Measurements from ENCODE around the gene THEM5.

Gene THEM5

DNA sequence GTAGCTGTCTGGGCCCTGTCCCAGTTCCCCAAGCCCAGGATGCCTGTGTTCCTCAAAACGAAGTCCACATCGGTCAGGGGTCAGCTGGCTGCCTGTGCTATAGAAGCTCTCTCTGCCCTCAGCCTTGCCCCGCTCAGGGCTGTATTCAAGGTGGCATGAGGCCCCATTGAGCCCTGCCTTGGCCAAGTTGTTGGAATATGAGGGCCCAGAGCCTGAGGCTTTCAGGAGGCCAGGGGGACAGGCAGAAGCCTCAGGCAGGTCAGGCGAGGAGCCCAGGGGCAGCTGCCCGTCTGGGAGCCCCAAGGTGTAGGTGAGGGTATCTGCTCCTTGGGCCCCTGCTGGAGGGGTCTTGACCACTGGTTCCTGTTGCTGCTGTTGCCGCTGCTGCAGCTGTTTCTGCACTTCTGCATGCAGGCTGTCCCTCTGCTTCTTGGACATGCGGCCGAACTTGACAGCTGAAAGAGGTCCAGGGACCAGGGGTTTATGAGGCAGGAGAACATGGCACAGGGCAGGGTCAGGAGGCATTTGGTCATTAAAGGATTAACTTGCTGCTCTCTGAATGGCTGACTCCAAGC is 38.5 kb downstream of the THEM5 start:
- no peaks in the 10 kb centered on the region for H3K9me3 ChIP-seq (ENCODE audit: control insufficient read depth in 1 of 2, low read length in 2 of 2)
- no peaks in the 10 kb centered on the region for H3K27me3 ChIP-seq (ENCODE audit: control insufficient read depth in 1 of 2, insufficient read depth in 2 of 2, low read length in 2 of 2)
- peaks cover 0 to 4% of the 10 kb centered on the region in 2 donors for H3K4me1 ChIP-seq (ENCODE audit: control insufficient read depth in 1 of 2, insufficient read depth in 2 of 2, low read length in 2 of 2)
- no peak overlapping the region for H3K27ac ChIP-seq (ENCODE audit: low read depth, low read length)
- H3K4me3 ChIP-seq (ENCODE audit: low read depth in 1 of 2, low read length in 2 of 2): no peak overlapping the region
- no peak overlapping the region for H3K9ac ChIP-seq (ENCODE audit: low read depth in 1 of 2, low read length in 2 of 2)
- H3K36me3 ChIP-seq (ENCODE audit: control insufficient read depth in 1 of 2, insufficient read depth in 2 of 2, low read length in 2 of 2): peaks cover 4 to 48% of the 10 kb centered on the region in 2 donors

DNA sequence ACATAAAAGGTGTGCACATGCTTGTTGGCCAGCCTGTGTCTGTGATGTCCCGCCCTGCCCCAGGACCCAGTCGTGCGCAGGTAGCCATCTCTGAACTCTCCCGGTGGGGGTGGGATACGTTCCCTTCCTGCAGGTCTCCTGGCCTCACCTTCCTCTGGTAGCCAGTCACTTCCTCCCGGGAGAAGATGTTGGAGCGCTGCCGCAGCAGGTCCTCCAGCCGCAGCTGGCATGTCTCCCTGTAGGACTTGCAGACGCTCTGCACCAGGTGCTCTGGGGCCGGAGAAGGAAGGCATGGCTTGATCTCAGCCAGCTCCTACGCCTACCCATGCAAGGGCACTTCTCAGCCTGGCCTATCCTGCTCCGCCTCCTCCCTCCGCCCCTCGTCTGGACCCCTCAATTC is 39.1 kb downstream of the THEM5 start:
- Histone ChIP-seq H3K4me1 (ENCODE audit: control insufficient read depth in 1 of 2, insufficient read depth in 2 of 2, low read length in 2 of 2) (peaks cover 0 to 4% of the 10 kb centered on the region in 2 donors), H3K9me3 (ENCODE audit: control insufficient read depth in 1 of 2, low read length in 2 of 2) (no peaks in the 10 kb centered on the region), H3K9ac (ENCODE audit: low read depth in 1 of 2, low read length in 2 of 2) (no peak overlapping the region), H3K36me3 (ENCODE audit: control insufficient read depth in 1 of 2, insufficient read depth in 2 of 2, low read length in 2 of 2) (peaks cover 4 to 53% of the 10 kb centered on the region in 2 donors), H3K4me3 (ENCODE audit: low read depth in 1 of 2, low read length in 2 of 2) (no peak overlapping the region), H3K27ac (ENCODE audit: low read depth, low read length) (no peak overlapping the region), H3K27me3 (ENCODE audit: control insufficient read depth in 1 of 2, insufficient read depth in 2 of 2, low read length in 2 of 2) (no peaks in the 10 kb centered on the region)

DNA sequence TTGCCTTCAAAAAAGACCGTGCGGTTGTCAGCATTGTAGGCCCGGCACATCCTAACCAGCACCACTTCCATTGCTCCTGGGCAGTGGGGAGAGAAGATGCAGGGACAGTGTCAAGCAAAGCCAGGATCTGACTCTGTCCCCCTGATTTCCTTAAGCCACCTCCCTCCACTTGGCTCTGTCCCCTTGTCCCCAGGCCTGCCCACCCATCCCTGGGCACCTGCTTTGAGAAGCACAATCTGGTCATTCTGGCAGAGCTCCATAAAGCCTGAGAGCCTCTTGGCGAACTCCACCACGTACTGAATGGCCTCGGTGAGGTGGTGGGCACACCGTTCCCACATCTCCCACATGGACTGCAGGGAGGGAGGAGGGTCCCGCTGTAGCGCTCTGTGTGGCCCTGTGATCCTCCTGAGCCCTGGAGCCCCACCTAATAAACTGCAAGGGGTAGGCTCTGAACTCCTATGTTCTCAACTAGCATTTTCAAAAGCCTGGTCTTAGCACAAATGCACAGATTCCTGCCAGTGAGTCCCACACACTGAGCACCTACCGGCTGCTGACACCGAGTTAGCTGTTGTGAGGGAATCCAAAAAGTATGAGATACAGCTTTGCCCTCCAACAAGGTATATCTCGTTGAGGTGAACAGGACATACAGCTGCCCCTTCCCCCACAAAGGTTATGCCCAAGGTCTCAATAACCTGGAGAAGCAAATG is 40.1 kb downstream of the THEM5 start:
- H3K27me3 ChIP-seq (ENCODE audit: control insufficient read depth in 1 of 2, insufficient read depth in 2 of 2, low read length in 2 of 2): no peaks in the 10 kb centered on the region
- no peak overlapping the region for H3K4me3 ChIP-seq (ENCODE audit: low read depth in 1 of 2, low read length in 2 of 2)
- H3K9me3 ChIP-seq (ENCODE audit: control insufficient read depth in 1 of 2, low read length in 2 of 2): no peaks in the 10 kb centered on the region
- no peak overlapping the region for H3K9ac ChIP-seq (ENCODE audit: low read depth in 1 of 2, low read length in 2 of 2)
- no peak overlapping the region for H3K27ac ChIP-seq (ENCODE audit: low read depth, low read length)
- peaks cover 0 to 4% of the 10 kb centered on the region in 2 donors for H3K4me1 ChIP-seq (ENCODE audit: control insufficient read depth in 1 of 2, insufficient read depth in 2 of 2, low read length in 2 of 2)
- H3K36me3 ChIP-seq (ENCODE audit: control insufficient read depth in 1 of 2, insufficient read depth in 2 of 2, low read length in 2 of 2): peaks cover 4 to 55% of the 10 kb centered on the region in 2 donors

DNA sequence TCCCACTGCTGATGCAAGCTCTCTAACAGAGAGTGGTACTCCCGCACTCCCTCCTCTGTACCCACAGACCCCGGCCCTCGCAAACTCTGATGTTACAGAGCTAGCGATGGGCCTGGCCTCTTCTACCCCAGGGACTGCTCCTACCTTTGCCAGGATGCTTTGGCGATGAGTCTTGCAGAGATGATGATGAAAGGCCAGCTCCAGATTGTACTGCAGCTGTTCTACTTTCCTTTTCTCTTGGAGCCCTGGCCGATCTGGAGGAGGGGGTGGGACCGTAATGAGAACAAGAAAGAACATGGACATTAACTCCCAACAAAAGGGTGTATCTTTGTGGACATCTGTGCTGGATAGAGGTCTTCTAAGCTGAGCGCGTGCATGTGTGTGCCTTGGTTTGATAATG is 42.3 kb downstream of the THEM5 start:
- Histone ChIP-seq H3K27ac (ENCODE audit: low read depth, low read length) (no peak overlapping the region), H3K4me3 (ENCODE audit: low read depth in 1 of 2, low read length in 2 of 2) (no peak overlapping the region), H3K9ac (ENCODE audit: low read depth in 1 of 2, low read length in 2 of 2) (no peak overlapping the region), H3K36me3 (ENCODE audit: control insufficient read depth in 1 of 2, insufficient read depth in 2 of 2, low read length in 2 of 2) (peaks cover 4 to 44% of the 10 kb centered on the region in 2 donors), H3K4me1 (ENCODE audit: control insufficient read depth in 1 of 2, insufficient read depth in 2 of 2, low read length in 2 of 2) (peaks cover 0 to 4% of the 10 kb centered on the region in 2 donors), H3K9me3 (ENCODE audit: control insufficient read depth in 1 of 2, low read length in 2 of 2) (no peaks in the 10 kb centered on the region), H3K27me3 (ENCODE audit: control insufficient read depth in 1 of 2, insufficient read depth in 2 of 2, low read length in 2 of 2) (no peaks in the 10 kb centered on the region)

DNA sequence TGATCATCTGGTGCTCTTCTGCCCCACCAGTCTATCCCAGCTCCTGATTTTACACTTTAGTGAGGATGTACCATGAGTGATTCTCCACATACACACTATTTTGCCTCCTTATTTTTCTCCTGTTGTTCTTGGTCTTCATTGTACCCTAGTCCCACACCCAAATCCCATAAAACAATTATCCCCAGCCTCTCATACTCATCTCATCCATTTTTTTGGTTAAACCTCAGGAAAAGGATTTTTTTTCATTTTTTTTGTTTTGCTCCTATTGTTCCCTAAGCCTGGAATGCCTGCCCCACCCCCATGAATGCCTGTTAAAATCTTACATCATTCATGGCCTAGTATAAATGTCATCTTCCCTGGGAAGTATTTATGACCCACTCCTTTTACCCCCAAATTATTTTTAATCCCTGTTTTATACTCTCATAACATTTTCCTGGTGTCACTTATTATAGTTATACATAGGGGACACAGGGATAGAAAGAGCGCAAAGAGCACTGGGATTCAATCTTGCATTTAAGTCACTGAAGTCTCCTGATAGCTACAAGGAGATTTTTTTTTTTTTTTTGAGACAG is 43.4 kb downstream of the THEM5 start:
- H3K9me3 ChIP-seq (ENCODE audit: control insufficient read depth in 1 of 2, low read length in 2 of 2): no peaks in the 10 kb centered on the region
- H3K4me1 ChIP-seq (ENCODE audit: control insufficient read depth in 1 of 2, insufficient read depth in 2 of 2, low read length in 2 of 2): no peaks in the 10 kb centered on the region
- H3K36me3 ChIP-seq (ENCODE audit: control insufficient read depth in 1 of 2, insufficient read depth in 2 of 2, low read length in 2 of 2): peaks cover 4 to 35% of the 10 kb centered on the region in 2 donors
- no peak overlapping the region for H3K9ac ChIP-seq (ENCODE audit: low read depth in 1 of 2, low read length in 2 of 2)
- H3K27ac ChIP-seq (ENCODE audit: low read depth, low read length): no peak overlapping the region
- H3K27me3 ChIP-seq (ENCODE audit: control insufficient read depth in 1 of 2, insufficient read depth in 2 of 2, low read length in 2 of 2): no peaks in the 10 kb centered on the region
- no peak overlapping the region for H3K4me3 ChIP-seq (ENCODE audit: low read depth in 1 of 2, low read length in 2 of 2)

DNA sequence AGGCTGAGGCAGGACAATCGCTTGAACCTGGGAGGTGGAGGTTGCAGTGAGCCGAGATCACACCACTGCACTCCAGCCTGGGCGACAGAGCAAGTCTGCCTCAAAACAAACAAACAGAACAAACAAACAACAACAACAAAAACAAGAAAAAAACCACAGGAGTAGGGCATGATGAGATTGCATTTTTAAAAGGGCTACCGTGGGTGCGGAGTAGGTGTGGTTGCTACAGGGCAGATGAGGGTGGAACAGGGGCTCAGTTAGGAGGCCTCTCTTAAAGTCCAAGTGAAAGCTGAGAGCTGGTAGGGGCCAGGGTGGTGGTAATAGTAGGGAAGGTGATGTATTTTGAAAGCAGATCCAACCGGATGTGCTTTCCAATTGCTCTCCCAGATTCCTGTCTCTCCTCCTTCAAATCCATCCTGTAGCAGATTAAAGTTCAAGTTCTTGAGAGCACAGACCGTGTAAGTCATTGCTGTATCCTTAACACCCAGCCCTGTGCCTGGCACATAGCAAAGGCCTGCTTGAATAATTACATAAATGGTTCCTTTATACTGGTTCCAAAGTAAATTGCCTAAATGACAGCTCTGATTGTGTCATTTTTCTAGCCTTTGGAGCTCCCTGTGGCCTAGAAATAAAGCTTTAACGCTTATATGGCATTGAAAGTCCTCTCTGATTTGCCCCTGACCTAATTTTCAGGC is 44.1 kb downstream of the THEM5 start:
- Histone ChIP-seq H3K9ac (ENCODE audit: low read depth in 1 of 2, low read length in 2 of 2) (no peak overlapping the region), H3K4me3 (ENCODE audit: low read depth in 1 of 2, low read length in 2 of 2) (no peak overlapping the region), H3K36me3 (ENCODE audit: control insufficient read depth in 1 of 2, insufficient read depth in 2 of 2, low read length in 2 of 2) (peaks cover 4 to 28% of the 10 kb centered on the region in 2 donors), H3K4me1 (ENCODE audit: control insufficient read depth in 1 of 2, insufficient read depth in 2 of 2, low read length in 2 of 2) (no peaks in the 10 kb centered on the region), H3K9me3 (ENCODE audit: control insufficient read depth in 1 of 2, low read length in 2 of 2) (no peaks in the 10 kb centered on the region), H3K27me3 (ENCODE audit: control insufficient read depth in 1 of 2, insufficient read depth in 2 of 2, low read length in 2 of 2) (no peaks in the 10 kb centered on the region), H3K27ac (ENCODE audit: low read depth, low read length) (no peak overlapping the region)

DNA sequence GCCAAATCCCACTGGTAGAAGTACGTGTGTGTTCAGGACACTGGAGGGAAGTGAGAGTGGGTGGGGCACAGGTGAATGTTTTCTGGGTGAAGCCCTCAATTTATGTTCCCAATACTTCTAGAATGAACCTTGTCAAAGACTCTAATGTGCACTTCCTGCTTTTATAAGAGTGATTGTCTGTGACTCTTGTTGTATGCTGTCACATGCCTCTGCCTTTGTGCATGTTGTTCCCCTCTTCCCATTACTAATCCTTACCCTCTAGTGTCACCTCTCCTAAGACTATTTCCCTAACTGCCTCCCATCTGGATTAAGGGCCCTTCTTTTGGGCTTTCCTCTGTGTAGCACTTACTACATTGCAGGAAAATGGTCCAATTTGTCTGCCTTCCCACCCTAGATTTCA is 45.7 kb downstream of the THEM5 start:
- Histone ChIP-seq H3K9ac (ENCODE audit: low read depth in 1 of 2, low read length in 2 of 2) (no peak overlapping the region), H3K9me3 (ENCODE audit: control insufficient read depth in 1 of 2, low read length in 2 of 2) (no peaks in the 10 kb centered on the region), H3K27ac (ENCODE audit: low read depth, low read length) (no peak overlapping the region), H3K27me3 (ENCODE audit: control insufficient read depth in 1 of 2, insufficient read depth in 2 of 2, low read length in 2 of 2) (no peaks in the 10 kb centered on the region), H3K4me3 (ENCODE audit: low read depth in 1 of 2, low read length in 2 of 2) (no peak overlapping the region), H3K36me3 (ENCODE audit: control insufficient read depth in 1 of 2, insufficient read depth in 2 of 2, low read length in 2 of 2) (peaks cover 4 to 22% of the 10 kb centered on the region in 2 donors), H3K4me1 (ENCODE audit: control insufficient read depth in 1 of 2, insufficient read depth in 2 of 2, low read length in 2 of 2) (no peaks in the 10 kb centered on the region)

DNA sequence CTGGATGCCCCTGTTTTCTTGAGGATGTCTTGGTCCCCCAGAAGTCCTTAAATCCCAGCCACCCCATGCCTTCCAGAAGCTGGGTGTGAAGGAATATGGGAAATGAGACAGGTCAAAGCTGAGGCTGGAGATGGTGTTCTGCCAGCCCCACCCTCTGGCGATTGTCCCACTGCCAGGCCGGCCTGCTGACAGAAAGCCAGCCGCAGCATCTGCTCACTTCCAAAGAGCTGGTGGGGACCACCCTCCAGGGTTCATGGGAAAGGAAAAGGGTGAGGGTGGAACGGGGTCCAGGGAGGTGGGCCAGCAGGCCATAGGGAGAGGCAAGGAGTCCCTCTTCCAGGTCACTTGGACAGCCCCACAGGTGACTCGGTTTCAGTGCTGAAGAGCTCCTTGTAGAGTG is 46.4 kb downstream of the THEM5 start:
- peaks cover 4 to 19% of the 10 kb centered on the region in 2 donors for H3K36me3 ChIP-seq (ENCODE audit: control insufficient read depth in 1 of 2, insufficient read depth in 2 of 2, low read length in 2 of 2)
- H3K9me3 ChIP-seq (ENCODE audit: control insufficient read depth in 1 of 2, low read length in 2 of 2): no peaks in the 10 kb centered on the region
- H3K9ac ChIP-seq (ENCODE audit: low read depth in 1 of 2, low read length in 2 of 2): no peak overlapping the region
- no peaks in the 10 kb centered on the region for H3K4me1 ChIP-seq (ENCODE audit: control insufficient read depth in 1 of 2, insufficient read depth in 2 of 2, low read length in 2 of 2)
- H3K4me3 ChIP-seq (ENCODE audit: low read depth in 1 of 2, low read length in 2 of 2): no peak overlapping the region
- H3K27ac ChIP-seq (ENCODE audit: low read depth, low read length): no peak overlapping the region
- no peaks in the 10 kb centered on the region for H3K27me3 ChIP-seq (ENCODE audit: control insufficient read depth in 1 of 2, insufficient read depth in 2 of 2, low read length in 2 of 2)

DNA sequence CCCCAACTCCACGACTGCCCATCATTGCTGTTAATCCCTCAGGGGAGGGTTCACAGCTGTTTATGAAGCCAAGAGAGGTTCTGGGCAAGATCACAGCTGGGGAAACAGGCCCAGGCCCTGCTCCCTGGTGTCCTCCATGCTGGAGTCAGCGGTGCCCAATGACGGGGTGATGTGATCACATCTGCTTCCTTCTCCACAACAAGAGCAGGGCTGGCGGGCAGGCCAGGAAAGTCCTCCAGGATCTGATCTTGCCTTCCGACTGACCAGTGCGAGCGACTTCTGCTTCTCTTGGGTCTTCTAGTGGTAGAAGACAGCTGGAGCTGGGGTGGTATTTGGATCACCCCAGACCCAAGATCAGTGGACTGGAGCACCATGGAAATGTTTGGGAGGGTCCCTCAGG is 47.3 kb downstream of the THEM5 start:
- Histone ChIP-seq H3K4me1 (ENCODE audit: control insufficient read depth in 1 of 2, insufficient read depth in 2 of 2, low read length in 2 of 2) (no peaks in the 10 kb centered on the region), H3K4me3 (ENCODE audit: low read depth in 1 of 2, low read length in 2 of 2) (no peak overlapping the region), H3K9ac (ENCODE audit: low read depth in 1 of 2, low read length in 2 of 2) (no peak overlapping the region), H3K27ac (ENCODE audit: low read depth, low read length) (no peak overlapping the region), H3K36me3 (ENCODE audit: control insufficient read depth in 1 of 2, insufficient read depth in 2 of 2, low read length in 2 of 2) (peaks cover 0 to 12% of the 10 kb centered on the region in 2 donors), H3K27me3 (ENCODE audit: control insufficient read depth in 1 of 2, insufficient read depth in 2 of 2, low read length in 2 of 2) (no peaks in the 10 kb centered on the region), H3K9me3 (ENCODE audit: control insufficient read depth in 1 of 2, low read length in 2 of 2) (no peaks in the 10 kb centered on the region)

Measured in duodenal mucosa (tissue), 2 donors.